ENCODE results near the gene SHF. TPM values are rescaled to one million over a fixed set of nuclear protein-coding genes. Genes with fewer than 3 reads are reported as not detected.

SHF gene
- total and polyA plus RNA-seq, 2 of the 4 experiments (the other 2 are of a cell fraction) = 1.8 to 3.5 TPM

DNA sequence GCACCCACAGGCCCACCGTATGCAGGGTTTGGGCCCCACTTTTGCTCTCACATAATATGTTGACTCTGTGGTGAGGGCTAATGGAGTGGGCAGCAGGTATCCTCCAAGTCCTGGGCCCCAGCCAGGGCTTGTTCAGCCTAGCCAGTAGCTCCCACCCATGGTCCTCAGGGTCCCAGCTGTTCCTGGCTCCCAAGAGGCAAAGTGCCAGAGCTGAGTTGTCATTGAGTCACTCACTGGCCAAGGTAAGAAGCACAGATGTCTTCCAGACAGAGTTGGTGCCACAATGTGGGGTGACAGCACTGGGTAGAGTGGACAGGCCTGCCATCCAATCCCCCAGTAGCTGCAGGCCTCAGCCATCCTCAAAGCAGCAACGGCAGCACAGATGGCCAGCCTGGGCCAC lies 4.3 kb downstream of the SHF start:
- Histone ChIP-seq H2BK20ac (ENCODE audit: low read depth, low read length) (no peak overlapping the region), H3K56ac (ENCODE audit: extremely low read depth, insufficient read depth, low read length) (no peak overlapping the region), H3K36me3 (ENCODE audit: control insufficient read depth, insufficient read depth, low read length) (no peaks in the 10 kb centered on the region), H2AK5ac (ENCODE audit: low read depth, low read length) (no peak overlapping the region), H3K23ac (ENCODE audit: low read depth, low read length) (no peak overlapping the region), H4K91ac (ENCODE audit: insufficient read depth, low read depth, low read length) (no peak overlapping the region), H2BK15ac (ENCODE audit: low read depth, low read length) (no peak overlapping the region), H3K18ac (ENCODE audit: low read depth, low read length) (no peak overlapping the region), H2BK5ac (ENCODE audit: low read depth, low read length, poor library complexity, severe bottlenecking) (no peak overlapping the region), H3K4me2 (ENCODE audit: low read depth, low read length) (no peak overlapping the region), H4K5ac (ENCODE audit: low read depth, low read length) (no peak overlapping the region), H3K27ac (ENCODE audit: insufficient read depth, low read length) (no peak overlapping the region), H3K4me1 (ENCODE audit: control insufficient read depth, insufficient read depth, low read length) (peaks cover 8% of the 10 kb centered on the region), H3K9me3 (ENCODE audit: control insufficient read depth, insufficient read depth, low read length) (no peaks in the 10 kb centered on the region), H3K9ac (ENCODE audit: low read depth, low read length) (no peak overlapping the region), H3K14ac (replicated peaks; ENCODE audit: low read depth, low read length) (no peak overlapping the region), H4K20me1 (ENCODE audit: insufficient read depth, low read length) (no peaks in the 10 kb centered on the region; the same call in 1 of the 2 replicates), H3K79me1 (ENCODE audit: low read depth in 1 of 2, low read length in 2 of 2) (no peaks in the 10 kb centered on the region), H3K4ac (ENCODE audit: low read depth, low read length) (no peak overlapping the region), H3K9me1 (ENCODE audit: insufficient read depth, low read length) (peaks cover 12% of the 10 kb centered on the region; the same call in 1 of the 2 replicates), H3K27me3 (ENCODE audit: control insufficient read depth, insufficient read depth, low read length) (no peaks in the 10 kb centered on the region), H4K8ac (ENCODE audit: low read depth in 2 of 2, low read length in 2 of 2) (no peak overlapping the region), H3K4me3 (ENCODE audit: insufficient read depth, low read depth, low read length) (no peak overlapping the region), H2AK9ac (replicated peaks; ENCODE audit: low read depth, low read length, poor library complexity) (no peak overlapping the region), H2AFZ (replicated peaks; ENCODE audit: low read length, poor library complexity) (no peak overlapping the region), H2BK120ac (ENCODE audit: low read depth, low read length) (no peak overlapping the region)
- dilution Hi-C loops (cut with HindIII; ENCODE audit: low sequenced_read_pairs, unreplicated experiment) = no loop called here
- intact Hi-C loops (cut with micrococcal nuclease) = no loop called here
- TF ChIP-seq SMC3 (IDR thresholded peaks at IDR 0.05; ENCODE audit: low read depth, low read length) = no peak
- TF ChIP-seq MXI1 (IDR thresholded peaks at IDR 0.05; ENCODE audit: borderline replicate concordance, low read depth, low read length) = no peak
- TF ChIP-seq RAD21 (IDR thresholded peaks at IDR 0.05; ENCODE audit: low read length) = no peak
- TF ChIP-seq, protein P1, sequence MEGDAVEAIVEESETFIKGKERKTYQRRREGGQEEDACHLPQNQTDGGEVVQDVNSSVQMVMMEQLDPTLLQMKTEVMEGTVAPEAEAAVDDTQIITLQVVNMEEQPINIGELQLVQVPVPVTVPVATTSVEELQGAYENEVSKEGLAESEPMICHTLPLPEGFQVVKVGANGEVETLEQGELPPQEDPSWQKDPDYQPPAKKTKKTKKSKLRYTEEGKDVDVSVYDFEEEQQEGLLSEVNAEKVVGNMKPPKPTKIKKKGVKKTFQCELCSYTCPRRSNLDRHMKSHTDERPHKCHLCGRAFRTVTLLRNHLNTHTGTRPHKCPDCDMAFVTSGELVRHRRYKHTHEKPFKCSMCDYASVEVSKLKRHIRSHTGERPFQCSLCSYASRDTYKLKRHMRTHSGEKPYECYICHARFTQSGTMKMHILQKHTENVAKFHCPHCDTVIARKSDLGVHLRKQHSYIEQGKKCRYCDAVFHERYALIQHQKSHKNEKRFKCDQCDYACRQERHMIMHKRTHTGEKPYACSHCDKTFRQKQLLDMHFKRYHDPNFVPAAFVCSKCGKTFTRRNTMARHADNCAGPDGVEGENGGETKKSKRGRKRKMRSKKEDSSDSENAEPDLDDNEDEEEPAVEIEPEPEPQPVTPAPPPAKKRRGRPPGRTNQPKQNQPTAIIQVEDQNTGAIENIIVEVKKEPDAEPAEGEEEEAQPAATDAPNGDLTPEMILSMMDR (conservative IDR thresholded peaks at IDR 0.05; ENCODE audit: low read depth, low read length) = no peak
- TF ChIP-seq RFX5 (IDR thresholded peaks at IDR 0.05; ENCODE audit: low read depth, low read length) = no peak
- TF ChIP-seq CHD1 (IDR thresholded peaks at IDR 0.05; ENCODE audit: low read depth, low read length) = no peak
- TF ChIP-seq RCOR1 (IDR thresholded peaks at IDR 0.05; ENCODE audit: insufficient replicate concordance, low read length) = no peak
- no peak for TF ChIP-seq BHLHE40 (IDR thresholded peaks at IDR 0.05; ENCODE audit: low read depth, low read length)
- TF ChIP-seq ELK1 (IDR thresholded peaks at IDR 0.05; ENCODE audit: borderline replicate concordance, low read depth, low read length) = no peak
- no peak for TF ChIP-seq CEBPB (IDR thresholded peaks at IDR 0.05; ENCODE audit: low read depth, low read length)
- TF ChIP-seq MAFK (IDR thresholded peaks at IDR 0.05; ENCODE audit: low read depth, low read length) = no peak
- no peak for TF ChIP-seq USF2 (IDR thresholded peaks at IDR 0.05; ENCODE audit: low read depth, low read length)
- TF ChIP-seq FOS (IDR thresholded peaks at IDR 0.05; ENCODE audit: low read depth, low read length) = no peak
- WGBS, 2 experiments (ENCODE audit: extremely low coverage in 2 of 2, insufficient read length in 1 of 2) = 67% methylated on average over 1 of the region's 2 CpGs; no CpG with 5 or more reads in 1 of the 2 experiments
- in situ Hi-C loops (cut with MboI; ENCODE audit: low sequenced_read_pairs) = loop anchor here (25.0 kb wide), 1 partner anchor 429 kb away; no protein-coding TSS in a partner anchor
- ATAC-seq (ENCODE audit: low read depth) (no peak), DNase-seq (no peak)
- POLR2A ChIA-PET (ENCODE audit: unreplicated experiment) = no interaction called here
- CTCF ChIA-PET = no interaction called here
- BruUV-seq (replicated peaks) = no TSS peak
